HepG2 (cell line): ENCODE data around the gene TOP1. TPM values are rescaled to one million over a fixed set of nuclear protein-coding genes. Genes with fewer than 3 reads are reported as not detected.
A peak's percentile ranks its signal among the peaks of the same experiment; 100 is the strongest.

Source experiments
- FOSL2 ChIP-seq: sonication (generic); formaldehyde crosslinking; IDR thresholded peaks from 2 replicates; pipeline ENCODE4 v1.4.0; 2020; ENCODE audit warnings: missing genetic modification reagents
- JDP2 ChIP-seq: sonication (generic); formaldehyde crosslinking; IDR thresholded peaks from 2 replicates; pipeline ENCODE4 v1.8.1; 2022; ENCODE audit warnings: missing genetic modification reagents, borderline replicate concordance
- JUN ChIP-seq: sonication (generic); formaldehyde crosslinking; IDR thresholded peaks from 2 replicates; pipeline ENCODE4 v1.4.0; 2020; ENCODE audit warnings: mild to moderate bottlenecking, missing genetic modification reagents
- KDM5B ChIP-seq: sonication (generic); formaldehyde crosslinking; IDR thresholded peaks from 2 replicates; pipeline ENCODE4 v1.4.0; 2020; ENCODE audit warnings: missing genetic modification reagents, mild to moderate bottlenecking, borderline replicate concordance
- KLF15 ChIP-seq: sonication (generic); formaldehyde crosslinking; IDR thresholded peaks from 2 replicates; pipeline ENCODE4 v1.8.1; 2023; ENCODE audit warnings: borderline replicate concordance, mild to moderate bottlenecking, inconsistent platforms, missing genetic modification reagents, mixed read lengths
- LCORL ChIP-seq, 2 experiments: fragments of 450-650 bp in 1 of 2; sonication (generic) in 1 of 2; formaldehyde crosslinking in 1 of 2; IDR thresholded peaks; 2 replicates each; pipeline versions ENCODE4 v1.5.0 to v1.6.1; 2017 to 2020; ENCODE audit warnings: antibody characterized with exemption in 1 of 2, missing genetic modification reagents in 1 of 2
- NAIF1 ChIP-seq: sonication (generic); formaldehyde crosslinking; IDR thresholded peaks from 2 replicates; pipeline ENCODE4 v1.5.0; 2020; ENCODE audit warnings: mild to moderate bottlenecking, missing genetic modification reagents, borderline replicate concordance
- NFE2L1 ChIP-seq: sonication (generic); formaldehyde crosslinking; IDR thresholded peaks from 2 replicates; pipeline ENCODE4 v1.4.0; 2020; ENCODE audit warnings: missing genetic modification reagents, mild to moderate bottlenecking, borderline replicate concordance
- NPAS2 ChIP-seq: sonication (generic); formaldehyde crosslinking; IDR thresholded peaks from 2 replicates; pipeline ENCODE4 v1.8.0; 2022; ENCODE audit warnings: mild to moderate bottlenecking, missing genetic modification reagents, borderline replicate concordance
- U2AF2 ChIP-seq: fragments of 200-400 bp; formaldehyde crosslinking; IDR thresholded peaks from 2 replicates; pipeline ENCODE4 v1.6.1; 2017; ENCODE audit warnings: low read depth, mild to moderate bottlenecking, low read length
- ZFP82 ChIP-seq: sonication (generic); formaldehyde crosslinking; IDR thresholded peaks from 2 replicates; pipeline ENCODE4 v1.5.1; 2020; ENCODE audit warnings: mild to moderate bottlenecking, missing genetic modification reagents, borderline replicate concordance
- ZNF263 ChIP-seq: sonication (generic); formaldehyde crosslinking; IDR thresholded peaks from 2 replicates; pipeline ENCODE4 v1.4.0; 2020; ENCODE audit warnings: missing genetic modification reagents
- ZNF331 ChIP-seq: sonication (generic); formaldehyde crosslinking; IDR thresholded peaks from 2 replicates; pipeline ENCODE4 v1.4.0; 2020; ENCODE audit warnings: missing genetic modification reagents
- ZNF777 ChIP-seq: sonication (generic); formaldehyde crosslinking; IDR thresholded peaks from 2 replicates; pipeline ENCODE4 v1.4.0; 2020; ENCODE audit warnings: missing genetic modification reagents
- ZSCAN21 ChIP-seq: sonication (generic); formaldehyde crosslinking; IDR thresholded peaks from 2 replicates; pipeline ENCODE4 v1.8.0; 2022; ENCODE audit warnings: mild to moderate bottlenecking, missing genetic modification reagents, moderate library complexity, borderline replicate concordance
- ZSCAN29 ChIP-seq: sonication (generic); formaldehyde crosslinking; conservative IDR thresholded peaks from 2 replicates; pipeline ENCODE4 v1.4.0; 2020; ENCODE audit warnings: mild to moderate bottlenecking, missing genetic modification reagents
- polyA plus RNA-seq, 8 experiments: library from polyadenylated mRNA; depleted of rRNA in 3 of 8; stranded (reverse) in 7 of 8; unstranded in 1 of 8; fragments of >200 nt; fragmentation: Illumina TruSeq in 4 of 8; extraction: Trizol in 4 of 8; gene quantifications; 2 replicates each; pipeline versions ENCODE4 v1.2.1 to v1.2.3, GENCODE V29; 2011 to 2016; ENCODE audit warnings: low read depth in 4 of 8, missing spikeins in 1 of 8, mixed read lengths in 1 of 8; ENCODE audit not compliant: insufficient read depth in 1 of 8
- total RNA-seq, 5 experiments: library from RNA; depleted of rRNA; stranded (reverse); fragments of >200 nt; fragmentation: Illumina TruSeq; extraction: Trizol; gene quantifications; 2 replicates each; pipeline ENCODE4 v1.2.3, GENCODE V29; 2016; ENCODE audit warnings: low read depth in 1 of 5
- TF ChIP-seq, protein P1 (sequence below): sonication (generic); formaldehyde crosslinking; IDR thresholded peaks from 2 replicates; pipeline ENCODE4 v1.5.1; 2020; ENCODE audit warnings: mild to moderate bottlenecking, missing genetic modification reagents, borderline replicate concordance
- TF ChIP-seq, protein P2 (sequence below): sonication (generic); formaldehyde crosslinking; IDR thresholded peaks from 2 replicates; pipeline ENCODE4 v1.4.0; 2020; ENCODE audit warnings: missing genetic modification reagents, borderline replicate concordance
- TF ChIP-seq, protein P3 (sequence below): sonication (generic); formaldehyde crosslinking; IDR thresholded peaks from 2 replicates; pipeline ENCODE4 v1.8.0; 2022; ENCODE audit warnings: mild to moderate bottlenecking, missing genetic modification reagents

TOP1 gene
- total and polyA plus RNA-seq, 2 of the 13 experiments (the other 11 are each of a cell fraction or from before 2014, with no cell fraction given): 10.2 to 19.4 TPM

DNA sequence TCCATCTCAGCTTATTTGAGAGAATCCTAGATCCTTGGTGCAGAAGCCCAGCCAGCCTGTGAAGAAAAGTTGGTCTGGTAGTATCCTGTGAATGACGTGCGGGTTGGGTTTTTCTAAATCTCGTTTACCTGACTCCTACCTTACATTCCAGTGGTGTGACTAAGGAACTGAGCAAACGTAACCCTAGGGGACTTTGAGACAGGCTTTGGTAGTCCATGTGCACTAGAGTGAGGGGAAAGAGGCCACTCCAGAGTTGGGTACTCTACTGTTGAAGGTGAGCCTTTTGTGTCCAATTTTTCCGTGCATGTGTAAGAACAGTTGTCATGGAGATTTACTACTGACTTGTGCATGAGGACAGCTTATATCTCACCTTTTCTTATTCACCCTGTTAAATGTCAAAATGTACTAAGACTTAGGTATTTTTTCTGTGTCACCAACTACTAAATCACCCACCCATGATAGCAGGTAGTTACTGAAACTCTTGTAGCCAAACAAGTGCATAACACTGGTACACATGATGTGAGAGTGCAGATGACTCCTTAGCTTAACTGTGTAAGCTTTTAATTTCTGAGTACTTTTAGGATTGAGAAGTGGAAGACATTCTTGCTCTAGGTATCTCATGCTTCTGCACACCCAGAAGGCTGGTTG lies 82.4 kb downstream of the TOP1 start (continued):
- TF ChIP-seq, protein P1, sequence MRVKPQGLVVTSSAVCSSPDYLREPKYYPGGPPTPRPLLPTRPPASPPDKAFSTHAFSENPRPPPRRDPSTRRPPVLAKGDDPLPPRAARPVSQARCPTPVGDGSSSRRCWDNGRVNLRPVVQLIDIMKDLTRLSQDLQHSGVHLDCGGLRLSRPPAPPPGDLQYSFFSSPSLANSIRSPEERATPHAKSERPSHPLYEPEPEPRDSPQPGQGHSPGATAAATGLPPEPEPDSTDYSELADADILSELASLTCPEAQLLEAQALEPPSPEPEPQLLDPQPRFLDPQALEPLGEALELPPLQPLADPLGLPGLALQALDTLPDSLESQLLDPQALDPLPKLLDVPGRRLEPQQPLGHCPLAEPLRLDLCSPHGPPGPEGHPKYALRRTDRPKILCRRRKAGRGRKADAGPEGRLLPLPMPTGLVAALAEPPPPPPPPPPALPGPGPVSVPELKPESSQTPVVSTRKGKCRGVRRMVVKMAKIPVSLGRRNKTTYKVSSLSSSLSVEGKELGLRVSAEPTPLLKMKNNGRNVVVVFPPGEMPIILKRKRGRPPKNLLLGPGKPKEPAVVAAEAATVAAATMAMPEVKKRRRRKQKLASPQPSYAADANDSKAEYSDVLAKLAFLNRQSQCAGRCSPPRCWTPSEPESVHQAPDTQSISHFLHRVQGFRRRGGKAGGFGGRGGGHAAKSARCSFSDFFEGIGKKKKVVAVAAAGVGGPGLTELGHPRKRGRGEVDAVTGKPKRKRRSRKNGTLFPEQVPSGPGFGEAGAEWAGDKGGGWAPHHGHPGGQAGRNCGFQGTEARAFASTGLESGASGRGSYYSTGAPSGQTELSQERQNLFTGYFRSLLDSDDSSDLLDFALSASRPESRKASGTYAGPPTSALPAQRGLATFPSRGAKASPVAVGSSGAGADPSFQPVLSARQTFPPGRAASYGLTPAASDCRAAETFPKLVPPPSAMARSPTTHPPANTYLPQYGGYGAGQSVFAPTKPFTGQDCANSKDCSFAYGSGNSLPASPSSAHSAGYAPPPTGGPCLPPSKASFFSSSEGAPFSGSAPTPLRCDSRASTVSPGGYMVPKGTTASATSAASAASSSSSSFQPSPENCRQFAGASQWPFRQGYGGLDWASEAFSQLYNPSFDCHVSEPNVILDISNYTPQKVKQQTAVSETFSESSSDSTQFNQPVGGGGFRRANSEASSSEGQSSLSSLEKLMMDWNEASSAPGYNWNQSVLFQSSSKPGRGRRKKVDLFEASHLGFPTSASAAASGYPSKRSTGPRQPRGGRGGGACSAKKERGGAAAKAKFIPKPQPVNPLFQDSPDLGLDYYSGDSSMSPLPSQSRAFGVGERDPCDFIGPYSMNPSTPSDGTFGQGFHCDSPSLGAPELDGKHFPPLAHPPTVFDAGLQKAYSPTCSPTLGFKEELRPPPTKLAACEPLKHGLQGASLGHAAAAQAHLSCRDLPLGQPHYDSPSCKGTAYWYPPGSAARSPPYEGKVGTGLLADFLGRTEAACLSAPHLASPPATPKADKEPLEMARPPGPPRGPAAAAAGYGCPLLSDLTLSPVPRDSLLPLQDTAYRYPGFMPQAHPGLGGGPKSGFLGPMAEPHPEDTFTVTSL: no peak
- TF ChIP-seq KDM5B (no peak), JUN (CRISPR knock-in tag) (peak; percentile 85), ZNF777 (CRISPR knock-in tag) (no peak), NPAS2 (CRISPR knock-in tag) (no peak), LCORL (IDR thresholded peaks at IDR 0.05) (no peak), LCORL (CRISPR knock-in tag; IDR thresholded peaks at IDR 0.05) (peak; percentile 78), U2AF2 (no peak), JDP2 (CRISPR knock-in tag) (no peak), KLF15 (no peak), ZSCAN21 (peak; percentile 28; the same call in 1 of the 2 replicates), ZFP82 (CRISPR knock-in tag) (no peak), NFE2L1 (no peak), FOSL2 (CRISPR knock-in tag) (peak; percentile 92), NAIF1 (CRISPR knock-in tag) (peak; percentile 35; the same call in 1 of the 2 replicates), ZSCAN29 (CRISPR knock-in tag) (no peak), ZNF331 (CRISPR knock-in tag) (peak; percentile 42; the same call in 1 of the 2 replicates), ZNF263 (CRISPR knock-in tag) (no peak)
- TF ChIP-seq, protein P2, sequence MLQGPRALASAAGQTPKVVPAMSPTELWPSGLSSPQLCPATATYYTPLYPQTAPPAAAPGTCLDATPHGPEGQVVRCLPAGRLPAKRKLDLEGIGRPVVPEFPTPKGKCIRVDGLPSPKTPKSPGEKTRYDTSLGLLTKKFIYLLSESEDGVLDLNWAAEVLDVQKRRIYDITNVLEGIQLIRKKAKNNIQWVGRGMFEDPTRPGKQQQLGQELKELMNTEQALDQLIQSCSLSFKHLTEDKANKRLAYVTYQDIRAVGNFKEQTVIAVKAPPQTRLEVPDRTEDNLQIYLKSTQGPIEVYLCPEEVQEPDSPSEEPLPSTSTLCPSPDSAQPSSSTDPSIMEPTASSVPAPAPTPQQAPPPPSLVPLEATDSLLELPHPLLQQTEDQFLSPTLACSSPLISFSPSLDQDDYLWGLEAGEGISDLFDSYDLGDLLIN (CRISPR knock-in tag): no peak
- TF ChIP-seq, protein P3, sequence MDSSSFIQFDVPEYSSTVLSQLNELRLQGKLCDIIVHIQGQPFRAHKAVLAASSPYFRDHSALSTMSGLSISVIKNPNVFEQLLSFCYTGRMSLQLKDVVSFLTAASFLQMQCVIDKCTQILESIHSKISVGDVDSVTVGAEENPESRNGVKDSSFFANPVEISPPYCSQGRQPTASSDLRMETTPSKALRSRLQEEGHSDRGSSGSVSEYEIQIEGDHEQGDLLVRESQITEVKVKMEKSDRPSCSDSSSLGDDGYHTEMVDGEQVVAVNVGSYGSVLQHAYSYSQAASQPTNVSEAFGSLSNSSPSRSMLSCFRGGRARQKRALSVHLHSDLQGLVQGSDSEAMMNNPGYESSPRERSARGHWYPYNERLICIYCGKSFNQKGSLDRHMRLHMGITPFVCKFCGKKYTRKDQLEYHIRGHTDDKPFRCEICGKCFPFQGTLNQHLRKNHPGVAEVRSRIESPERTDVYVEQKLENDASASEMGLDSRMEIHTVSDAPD (CRISPR knock-in tag): no peak
